ENCODE data around the gene CCDC158.

- TF ChIP-seq ZNF274 (IDR thresholded peaks at IDR 0.05; ENCODE audit: low read depth, low read length): no peak
- no peak for TF ChIP-seq SUZ12 (IDR thresholded peaks at IDR 0.05; ENCODE audit: extremely low read depth, insufficient read depth, insufficient read length)
These were observed 109.0 kb downstream of the CCDC158 start for GRCh38 chr4:76311896-76312331.
